HEK293 (cell line): Measurements from ENCODE around the gene SH3BP5.

ENCODE experiments used
- CTCF ChIA-PET: fragments of 350-600 bp; formaldehyde crosslinking; extraction: SDS; loops from one replicate; lab custom pipeline; 2021; ENCODE audit warnings: antibody characterized with exemption; lab: Yijun Ruan, JAX
- POLR2A ChIA-PET: fragments of 300-600 bp; formaldehyde crosslinking; extraction: SDS; loops from one replicate; lab custom pipeline; 2020; ENCODE audit warnings: antibody characterized with exemption, inconsistent platforms; lab: Yijun Ruan, JAX
- H3K27ac ChIP-seq: fragments of 200-500 bp; sonication (Bioruptor generic); 2 replicates; pipeline ENCODE4 v1.5.1; 2014; ENCODE audit warnings: low read depth, low read length, control low read depth, inconsistent platforms; ENCODE audit errors: extremely low read depth
- H3K36me3 ChIP-seq, 2 experiments: fragments of 200-500 bp in 1 of 2; sonication (Bioruptor generic) in 1 of 2; 1 replicate in 1 of 2; 2 replicates in 1 of 2; pipeline ENCODE4 v1.5.1; 2014 to 2017; ENCODE audit warnings: inconsistent platforms in 2 of 2, low read length in 2 of 2; ENCODE audit not compliant: control insufficient read depth in 2 of 2, insufficient read depth in 1 of 2
- H3K4me1 ChIP-seq: fragments of 200-500 bp; sonication (Bioruptor generic); 2 replicates; pipeline ENCODE4 v1.5.1; 2014; ENCODE audit warnings: mild to moderate bottlenecking, low read length, inconsistent platforms; ENCODE audit not compliant: control insufficient read depth, insufficient read depth
- H3K4me3 ChIP-seq: 2 replicates; pipeline ENCODE4 v1.5.1; 2011; ENCODE audit warnings: low read depth, mild to moderate bottlenecking, control low read depth, low read length, moderate library complexity
- H3K9me3 ChIP-seq: fragments of 200-500 bp; sonication (Bioruptor generic); 2 replicates; pipeline ENCODE4 v1.5.1; 2014; ENCODE audit warnings: low read depth, low read length, inconsistent platforms; ENCODE audit not compliant: control insufficient read depth, insufficient read depth
- GLIS1 ChIP-seq: fragments of 450-650 bp; formaldehyde crosslinking; IDR thresholded peaks from 2 replicates; pipeline ENCODE4 v1.5.1; 2016; ENCODE audit warnings: missing biosample characterization, missing genetic modification characterization
- KLF1 ChIP-seq: fragments of 450-650 bp; formaldehyde crosslinking; IDR thresholded peaks from 2 replicates; pipeline ENCODE4 v1.5.1; 2016; ENCODE audit warnings: missing biosample characterization, missing genetic modification characterization
- MZF1 ChIP-seq: fragments of 450-650 bp; formaldehyde crosslinking; IDR thresholded peaks from 2 replicates; pipeline ENCODE4 v1.5.1; 2017; ENCODE audit warnings: missing biosample characterization, missing genetic modification characterization, borderline replicate concordance
- OSR2 ChIP-seq: fragments of 450-650 bp; formaldehyde crosslinking; IDR thresholded peaks from 2 replicates; pipeline ENCODE4 v1.5.1; 2016; ENCODE audit warnings: missing biosample characterization, missing genetic modification characterization
- SP7 ChIP-seq: fragments of 450-650 bp; formaldehyde crosslinking; IDR thresholded peaks from 2 replicates; pipeline ENCODE4 v1.5.1; 2016; ENCODE audit warnings: missing biosample characterization, missing genetic modification characterization
- ZIC2 ChIP-seq: fragments of 450-650 bp; formaldehyde crosslinking; IDR thresholded peaks from 2 replicates; pipeline ENCODE4 v1.5.1; 2016; ENCODE audit warnings: missing biosample characterization, missing genetic modification characterization
- ZNF19 ChIP-seq: fragments of 450-650 bp; formaldehyde crosslinking; IDR thresholded peaks from 2 replicates; pipeline ENCODE4; 2016; ENCODE audit warnings: missing biosample characterization, missing genetic modification characterization, low read depth
- ZNF211 ChIP-seq: fragments of 450-650 bp; formaldehyde crosslinking; IDR thresholded peaks from 2 replicates; pipeline ENCODE4 v1.5.1; 2016; ENCODE audit warnings: low read depth, missing biosample characterization, missing genetic modification characterization
- ZNF274 ChIP-seq, 2 experiments: fragments of 200-500 bp in 1 of 2; fragments of 450-650 bp in 1 of 2; sonication (Bioruptor generic) in 1 of 2; formaldehyde crosslinking in 1 of 2; IDR thresholded peaks; 2 replicates each; pipeline versions ENCODE4 v1.5.1 to v1.6.1; 2014 to 2016; ENCODE audit warnings: borderline replicate concordance in 1 of 2, inconsistent platforms in 1 of 2, low read length in 1 of 2, missing biosample characterization in 1 of 2, missing genetic modification characterization in 1 of 2
- ZNF514 ChIP-seq: fragments of 450-650 bp; formaldehyde crosslinking; IDR thresholded peaks from 2 replicates; pipeline ENCODE4 v1.5.1; 2016; ENCODE audit warnings: missing biosample characterization, missing genetic modification characterization
- ZNF529 ChIP-seq: fragments of 450-650 bp; formaldehyde crosslinking; IDR thresholded peaks from 2 replicates; pipeline ENCODE4 v1.5.1; 2017; ENCODE audit warnings: missing genetic modification characterization, missing biosample characterization; ENCODE audit not compliant: insufficient replicate concordance
- ZNF626 ChIP-seq: fragments of 450-650 bp; sonication (Bioruptor Pico); formaldehyde crosslinking; IDR thresholded peaks from 2 replicates; pipeline ENCODE4 v1.5.1; 2018; ENCODE audit warnings: missing biosample characterization, missing genetic modification characterization, inconsistent platforms
- ZNF629 ChIP-seq: fragments of 450-650 bp; formaldehyde crosslinking; IDR thresholded peaks from 2 replicates; pipeline ENCODE4 v1.5.1; 2017; ENCODE audit warnings: missing biosample characterization, missing genetic modification characterization
- ZNF701 ChIP-seq: fragments of 450-650 bp; formaldehyde crosslinking; IDR thresholded peaks from 2 replicates; pipeline ENCODE4 v1.5.1; 2016; ENCODE audit warnings: missing biosample characterization, missing genetic modification characterization
- ZSCAN23 ChIP-seq: fragments of 450-650 bp; formaldehyde crosslinking; IDR thresholded peaks from 2 replicates; pipeline ENCODE4 v1.5.1; 2016; ENCODE audit warnings: missing biosample characterization, missing genetic modification characterization
- TF ChIP-seq, protein P1 (sequence below): fragments of 450-650 bp; formaldehyde crosslinking; IDR thresholded peaks from 2 replicates; pipeline ENCODE4 v1.5.1; 2016; ENCODE audit warnings: missing biosample characterization, missing genetic modification characterization, borderline replicate concordance
- TF ChIP-seq, protein P2 (sequence below): fragments of 450-650 bp; formaldehyde crosslinking; IDR thresholded peaks from 2 replicates; pipeline ENCODE4 v1.5.1; 2016; ENCODE audit warnings: missing biosample characterization, missing genetic modification characterization, low read depth
- TF ChIP-seq, protein P3 (sequence below): fragments of 450-650 bp; formaldehyde crosslinking; IDR thresholded peaks from 2 replicates; pipeline ENCODE4 v1.5.1; 2017; ENCODE audit warnings: missing biosample characterization, missing genetic modification characterization

The SH3BP5 gene

DNA sequence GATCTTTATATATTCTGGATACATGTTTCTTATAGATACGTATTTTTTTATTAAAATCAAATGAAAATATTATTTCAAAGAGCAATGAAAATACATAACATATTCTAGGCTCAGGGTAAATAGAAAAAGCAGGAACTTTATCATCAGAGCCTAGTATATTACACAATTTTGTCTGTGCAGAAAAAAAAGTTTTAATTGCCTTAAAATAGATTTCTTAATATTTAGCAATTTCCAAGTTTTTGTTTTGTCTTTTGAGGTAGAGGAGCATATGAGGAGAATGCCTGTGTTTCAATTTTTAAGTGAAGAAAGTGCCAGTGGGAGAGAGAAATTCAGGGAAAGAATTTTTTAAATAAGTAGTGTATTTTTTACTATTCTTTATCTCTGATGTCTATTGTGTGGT lies 115.9 kb downstream of the SH3BP5 start:
- no peak overlapping the region for H3K27ac ChIP-seq
- no peaks in the 10 kb centered on the region for H3K9me3 ChIP-seq
- TF ChIP-seq, protein P1, sequence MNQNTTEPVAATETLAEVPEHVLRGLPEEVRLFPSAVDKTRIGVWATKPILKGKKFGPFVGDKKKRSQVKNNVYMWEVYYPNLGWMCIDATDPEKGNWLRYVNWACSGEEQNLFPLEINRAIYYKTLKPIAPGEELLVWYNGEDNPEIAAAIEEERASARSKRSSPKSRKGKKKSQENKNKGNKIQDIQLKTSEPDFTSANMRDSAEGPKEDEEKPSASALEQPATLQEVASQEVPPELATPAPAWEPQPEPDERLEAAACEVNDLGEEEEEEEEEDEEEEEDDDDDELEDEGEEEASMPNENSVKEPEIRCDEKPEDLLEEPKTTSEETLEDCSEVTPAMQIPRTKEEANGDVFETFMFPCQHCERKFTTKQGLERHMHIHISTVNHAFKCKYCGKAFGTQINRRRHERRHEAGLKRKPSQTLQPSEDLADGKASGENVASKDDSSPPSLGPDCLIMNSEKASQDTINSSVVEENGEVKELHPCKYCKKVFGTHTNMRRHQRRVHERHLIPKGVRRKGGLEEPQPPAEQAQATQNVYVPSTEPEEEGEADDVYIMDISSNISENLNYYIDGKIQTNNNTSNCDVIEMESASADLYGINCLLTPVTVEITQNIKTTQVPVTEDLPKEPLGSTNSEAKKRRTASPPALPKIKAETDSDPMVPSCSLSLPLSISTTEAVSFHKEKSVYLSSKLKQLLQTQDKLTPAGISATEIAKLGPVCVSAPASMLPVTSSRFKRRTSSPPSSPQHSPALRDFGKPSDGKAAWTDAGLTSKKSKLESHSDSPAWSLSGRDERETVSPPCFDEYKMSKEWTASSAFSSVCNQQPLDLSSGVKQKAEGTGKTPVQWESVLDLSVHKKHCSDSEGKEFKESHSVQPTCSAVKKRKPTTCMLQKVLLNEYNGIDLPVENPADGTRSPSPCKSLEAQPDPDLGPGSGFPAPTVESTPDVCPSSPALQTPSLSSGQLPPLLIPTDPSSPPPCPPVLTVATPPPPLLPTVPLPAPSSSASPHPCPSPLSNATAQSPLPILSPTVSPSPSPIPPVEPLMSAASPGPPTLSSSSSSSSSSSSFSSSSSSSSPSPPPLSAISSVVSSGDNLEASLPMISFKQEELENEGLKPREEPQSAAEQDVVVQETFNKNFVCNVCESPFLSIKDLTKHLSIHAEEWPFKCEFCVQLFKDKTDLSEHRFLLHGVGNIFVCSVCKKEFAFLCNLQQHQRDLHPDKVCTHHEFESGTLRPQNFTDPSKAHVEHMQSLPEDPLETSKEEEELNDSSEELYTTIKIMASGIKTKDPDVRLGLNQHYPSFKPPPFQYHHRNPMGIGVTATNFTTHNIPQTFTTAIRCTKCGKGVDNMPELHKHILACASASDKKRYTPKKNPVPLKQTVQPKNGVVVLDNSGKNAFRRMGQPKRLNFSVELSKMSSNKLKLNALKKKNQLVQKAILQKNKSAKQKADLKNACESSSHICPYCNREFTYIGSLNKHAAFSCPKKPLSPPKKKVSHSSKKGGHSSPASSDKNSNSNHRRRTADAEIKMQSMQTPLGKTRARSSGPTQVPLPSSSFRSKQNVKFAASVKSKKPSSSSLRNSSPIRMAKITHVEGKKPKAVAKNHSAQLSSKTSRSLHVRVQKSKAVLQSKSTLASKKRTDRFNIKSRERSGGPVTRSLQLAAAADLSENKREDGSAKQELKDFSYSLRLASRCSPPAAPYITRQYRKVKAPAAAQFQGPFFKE: no peak
- TF ChIP-seq SP7 (tag by site-specific recombination): no peak
- no peak for TF ChIP-seq OSR2 (tag by site-specific recombination)
- no peak for TF ChIP-seq ZNF626
- TF ChIP-seq ZNF629 (tag by site-specific recombination): no peak
- no peaks in the 10 kb centered on the region for H3K4me1 ChIP-seq
- POLR2A ChIA-PET: no interaction called here
- CTCF ChIA-PET: interaction anchor here (0.6 kb wide), 2 partner anchors 51 to 1335 kb away, joined by 4 to 8 read pairs; no protein-coding TSS in a partner anchor
- H3K4me3 ChIP-seq: no peak overlapping the region
- H3K36me3 ChIP-seq: peaks cover 76 to 82% of the 10 kb centered on the region in 2 experiments

DNA sequence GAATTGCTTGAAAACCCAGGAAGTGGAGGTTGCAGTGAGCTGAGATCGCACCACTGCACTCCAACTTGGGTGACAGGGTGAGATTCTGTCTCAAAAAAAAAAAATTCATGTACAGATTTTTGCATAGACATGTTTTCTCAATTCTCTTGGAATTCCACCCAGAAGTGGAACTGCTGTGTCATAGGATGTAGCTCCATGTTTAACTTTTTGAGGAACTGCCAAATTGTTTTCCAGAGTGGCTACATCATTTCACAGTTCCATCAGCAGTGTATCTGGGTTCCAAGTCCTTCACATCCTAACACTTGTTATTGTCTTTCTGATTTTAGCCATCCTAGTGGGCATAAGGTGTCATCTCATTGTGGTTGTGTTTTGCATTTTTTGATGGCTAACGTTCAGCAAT lies 116.4 kb downstream of the SH3BP5 start:
- POLR2A ChIA-PET: no interaction called here
- CTCF ChIA-PET: interaction anchor here (0.6 kb wide), 2 partner anchors 51 to 1335 kb away, joined by 4 to 8 read pairs; no protein-coding TSS in a partner anchor
- Histone ChIP-seq H3K4me3 (no peak overlapping the region), H3K27ac (no peak overlapping the region), H3K36me3 (peaks cover 73 to 85% of the 10 kb centered on the region in 2 experiments), H3K4me1 (no peaks in the 10 kb centered on the region), H3K9me3 (no peaks in the 10 kb centered on the region)
- TF ChIP-seq ZNF274 (IDR thresholded peaks at IDR 0.05; ENCODE audit: low read length) (no peak), ZNF274 (tag by site-specific recombination; IDR thresholded peaks at IDR 0.05; ENCODE audit: borderline replicate concordance) (no peak)

DNA sequence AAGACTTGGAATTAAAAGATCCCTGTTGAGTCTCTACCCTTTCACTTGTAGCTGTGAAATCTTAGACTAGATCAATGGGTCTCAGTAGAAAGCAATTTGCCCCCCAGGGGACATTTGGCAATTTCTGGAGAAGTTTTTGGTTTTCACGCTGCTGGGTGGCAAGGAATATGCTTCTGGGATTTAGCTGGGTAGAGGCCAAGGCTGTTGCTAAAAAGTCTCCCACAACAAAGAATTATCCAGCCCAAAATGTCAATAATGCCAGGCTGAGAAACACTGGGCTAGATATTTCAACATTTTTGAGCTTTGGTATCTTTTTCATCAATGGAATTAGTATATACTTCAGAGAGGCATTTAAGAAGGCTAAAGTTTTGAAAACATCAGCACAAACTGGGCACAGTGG lies 117.6 kb downstream of the SH3BP5 start:
- H3K36me3 ChIP-seq: peaks cover 68 to 83% of the 10 kb centered on the region in 2 experiments
- TF ChIP-seq ZNF529: no peak
- TF ChIP-seq MZF1 (tag by site-specific recombination): no peak
- TF ChIP-seq, protein P2, sequence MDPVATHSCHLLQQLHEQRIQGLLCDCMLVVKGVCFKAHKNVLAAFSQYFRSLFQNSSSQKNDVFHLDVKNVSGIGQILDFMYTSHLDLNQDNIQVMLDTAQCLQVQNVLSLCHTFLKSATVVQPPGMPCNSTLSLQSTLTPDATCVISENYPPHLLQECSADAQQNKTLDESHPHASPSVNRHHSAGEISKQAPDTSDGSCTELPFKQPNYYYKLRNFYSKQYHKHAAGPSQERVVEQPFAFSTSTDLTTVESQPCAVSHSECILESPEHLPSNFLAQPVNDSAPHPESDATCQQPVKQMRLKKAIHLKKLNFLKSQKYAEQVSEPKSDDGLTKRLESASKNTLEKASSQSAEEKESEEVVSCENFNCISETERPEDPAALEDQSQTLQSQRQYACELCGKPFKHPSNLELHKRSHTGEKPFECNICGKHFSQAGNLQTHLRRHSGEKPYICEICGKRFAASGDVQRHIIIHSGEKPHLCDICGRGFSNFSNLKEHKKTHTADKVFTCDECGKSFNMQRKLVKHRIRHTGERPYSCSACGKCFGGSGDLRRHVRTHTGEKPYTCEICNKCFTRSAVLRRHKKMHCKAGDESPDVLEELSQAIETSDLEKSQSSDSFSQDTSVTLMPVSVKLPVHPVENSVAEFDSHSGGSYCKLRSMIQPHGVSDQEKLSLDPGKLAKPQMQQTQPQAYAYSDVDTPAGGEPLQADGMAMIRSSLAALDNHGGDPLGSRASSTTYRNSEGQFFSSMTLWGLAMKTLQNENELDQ (tag by site-specific recombination): no peak
- no peak for TF ChIP-seq KLF1 (tag by site-specific recombination)
- no peak for TF ChIP-seq ZNF701 (tag by site-specific recombination)
- TF ChIP-seq ZNF629 (tag by site-specific recombination): no peak
- no peak for TF ChIP-seq ZNF211 (tag by site-specific recombination)
- TF ChIP-seq, protein P3, sequence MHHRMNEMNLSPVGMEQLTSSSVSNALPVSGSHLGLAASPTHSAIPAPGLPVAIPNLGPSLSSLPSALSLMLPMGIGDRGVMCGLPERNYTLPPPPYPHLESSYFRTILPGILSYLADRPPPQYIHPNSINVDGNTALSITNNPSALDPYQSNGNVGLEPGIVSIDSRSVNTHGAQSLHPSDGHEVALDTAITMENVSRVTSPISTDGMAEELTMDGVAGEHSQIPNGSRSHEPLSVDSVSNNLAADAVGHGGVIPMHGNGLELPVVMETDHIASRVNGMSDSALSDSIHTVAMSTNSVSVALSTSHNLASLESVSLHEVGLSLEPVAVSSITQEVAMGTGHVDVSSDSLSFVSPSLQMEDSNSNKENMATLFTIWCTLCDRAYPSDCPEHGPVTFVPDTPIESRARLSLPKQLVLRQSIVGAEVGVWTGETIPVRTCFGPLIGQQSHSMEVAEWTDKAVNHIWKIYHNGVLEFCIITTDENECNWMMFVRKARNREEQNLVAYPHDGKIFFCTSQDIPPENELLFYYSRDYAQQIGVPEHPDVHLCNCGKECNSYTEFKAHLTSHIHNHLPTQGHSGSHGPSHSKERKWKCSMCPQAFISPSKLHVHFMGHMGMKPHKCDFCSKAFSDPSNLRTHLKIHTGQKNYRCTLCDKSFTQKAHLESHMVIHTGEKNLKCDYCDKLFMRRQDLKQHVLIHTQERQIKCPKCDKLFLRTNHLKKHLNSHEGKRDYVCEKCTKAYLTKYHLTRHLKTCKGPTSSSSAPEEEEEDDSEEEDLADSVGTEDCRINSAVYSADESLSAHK (tag by site-specific recombination): no peak
- TF ChIP-seq ZSCAN23 (tag by site-specific recombination): no peak
- no peak for TF ChIP-seq GLIS1
- no peak for TF ChIP-seq ZNF19 (tag by site-specific recombination)
- no peak for TF ChIP-seq ZNF514 (tag by site-specific recombination)
- TF ChIP-seq ZIC2 (tag by site-specific recombination): no peak

More for the DNA sequence above, 117.6 kb downstream of the SH3BP5 start:
- no peak overlapping the region for H3K4me3 ChIP-seq
- ChIA-PET CTCF (interaction anchor here (1.5 kb wide), 1 partner anchor 191 kb away, joined by 6 read pairs; no protein-coding TSS in a partner anchor), POLR2A (no interaction called here)
- H3K4me1 ChIP-seq: no peaks in the 10 kb centered on the region
- H3K9me3 ChIP-seq: no peaks in the 10 kb centered on the region
- H3K27ac ChIP-seq: no peak overlapping the region
